Epithelial cell of proximal tubule (primary cell): ENCODE results near the gene CCDC201. TPM values are rescaled to one million over a fixed set of nuclear protein-coding genes. Genes with fewer than 3 reads are reported as not detected.

ENCODE experiments used
- DNase-seq: peaks from one replicate; pipeline ENCODE4 v3.0.0-alpha.2; 2011; ENCODE audit warnings: low read depth
- H3K4me3 ChIP-seq: 2 replicates; pipeline ENCODE4 v1.5.1; 2011; ENCODE audit warnings: low read depth, mild to moderate bottlenecking, low read length
- CTCF ChIP-seq: conservative IDR thresholded peaks from 2 replicates; pipeline ENCODE4 v1.5.1; 2012; ENCODE audit warnings: low read depth, mild to moderate bottlenecking, low read length
- total RNA-seq: library from RNA; depleted of rRNA; stranded (reverse); fragments of >200 nt; gene quantifications from 2 replicates; pipeline ENCODE4 v1.2.3, GENCODE V29; 2015

Gene CCDC201
- not detected in 2 replicates for total RNA-seq

DNA sequence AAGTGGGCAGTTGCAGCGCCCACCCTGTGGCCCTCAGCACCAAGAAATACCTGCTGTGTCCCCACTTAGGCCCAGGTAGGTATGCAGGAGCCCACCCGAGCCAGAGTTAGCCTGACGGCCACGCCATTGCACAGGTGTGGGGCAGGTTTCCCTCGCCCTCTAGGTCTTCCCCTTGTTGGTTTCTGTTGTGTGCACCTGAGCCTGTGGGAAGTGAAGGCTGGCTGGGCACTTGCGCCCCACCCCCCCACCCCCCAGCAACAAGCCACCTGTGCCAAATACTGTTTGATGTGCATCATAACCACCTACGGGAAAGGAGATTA lies at the start of gene CCDC201:
Gene CCDC201, minus strand, starts transcription at position 48 of the 320 bp plus-strand sequence. CDS start 75 bp downstream, outside the sequence.
- H3K4me3 ChIP-seq: no peak within 1 kb of the TSS
- no peak for DNase-seq
- TF ChIP-seq CTCF: no peak

GRCh38 chr7:45921699-45922519 lies 49.0 kb upstream of the CCDC201 start:
- peak; percentile 45 for DNase-seq
- TF ChIP-seq CTCF: peak; percentile 99

DNA sequence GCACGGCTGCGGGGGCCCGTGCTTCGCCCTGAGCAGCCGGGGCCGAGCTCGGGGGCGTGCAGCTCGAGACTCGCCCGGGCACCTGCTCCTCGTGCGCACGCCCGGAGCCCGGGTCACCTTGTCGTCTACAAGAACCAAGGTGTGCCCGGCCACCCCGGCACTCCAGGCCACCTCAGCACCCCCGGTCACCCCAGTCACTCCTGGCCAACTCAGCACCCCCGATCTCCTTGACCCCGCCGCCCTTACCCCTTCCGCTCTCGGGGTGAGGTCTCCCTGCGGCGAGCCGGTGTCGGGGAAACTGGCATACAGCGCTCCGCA lies 48.5 kb upstream of the CCDC201 start:
- H3K4me3 ChIP-seq: peak overlapping the region; percentile 64
- no peak for TF ChIP-seq CTCF
- no peak for DNase-seq

More at GRCh38 chr7:45921699-45922519, 49.0 kb upstream of the CCDC201 start:
- peak overlapping the region; percentile 64 for H3K4me3 ChIP-seq

DNA sequence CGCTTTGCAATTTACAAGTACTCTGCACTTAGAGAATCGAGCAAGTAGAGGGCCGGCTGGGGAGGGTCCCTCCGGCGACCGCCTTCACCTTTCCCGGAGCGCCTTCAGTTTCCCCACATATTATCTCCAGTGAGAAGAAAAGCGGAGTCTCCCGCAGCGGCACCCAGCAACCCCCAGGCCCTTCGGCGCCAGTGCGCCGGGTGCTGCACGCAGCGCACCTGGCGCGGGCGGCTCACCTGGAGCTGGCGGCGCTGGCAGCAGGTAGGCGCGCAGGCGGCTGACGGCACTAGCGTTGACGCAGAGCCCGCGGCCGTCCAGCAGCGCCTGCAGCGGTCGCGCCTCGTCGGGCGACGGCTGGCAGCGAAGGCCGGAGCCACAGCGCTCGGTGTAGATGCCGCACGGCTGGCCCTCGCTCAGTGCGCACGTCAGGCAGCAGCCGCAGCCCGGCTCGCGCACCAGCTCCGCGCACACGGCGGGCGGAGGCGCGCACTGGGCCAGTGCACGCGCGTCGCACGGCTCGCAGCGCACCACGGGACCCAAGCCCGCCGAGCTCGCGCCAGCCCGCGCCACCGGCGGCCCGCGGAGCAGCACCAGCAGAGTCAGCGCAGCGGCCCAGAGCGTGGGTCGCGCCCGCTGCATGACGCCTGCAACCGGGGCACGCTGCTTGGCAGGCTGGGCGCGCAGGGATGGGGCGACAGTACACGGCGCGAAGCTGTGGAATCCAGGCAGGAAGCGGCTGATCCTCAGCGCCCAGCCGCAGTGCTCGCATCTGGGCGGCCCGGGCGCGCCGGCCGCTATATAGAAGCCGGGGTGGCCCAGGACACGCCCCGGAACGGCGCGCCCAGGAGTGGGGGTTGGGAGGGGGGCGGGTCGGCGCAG lies 47.9 kb upstream of the CCDC201 start, which contains the start of gene IGFBP3:
Gene IGFBP3, minus strand, starts transcription at position 771 of the 879 bp plus-strand sequence. Its CDS starts 132 bp downstream, at position 639.
- TF ChIP-seq CTCF: no peak
- no peak for DNase-seq
- peak within 1 kb of the TSS; percentile 64 for H3K4me3 ChIP-seq

- no peak for TF ChIP-seq CTCF
- DNase-seq: no peak
- H3K4me3 ChIP-seq: peak overlapping the region; percentile 64
Observed at GRCh38 chr7:45919993-45920459, 47.1 kb upstream of the CCDC201 start.

- no peak for TF ChIP-seq CTCF
- peak overlapping the region; percentile 64 for H3K4me3 ChIP-seq
- DNase-seq: no peak
Observed at GRCh38 chr7:45919231-45919784, 46.4 kb upstream of the CCDC201 start.
